HG03460 (cell line): Measurements from ENCODE around the gene NOL4L.
"Not testable (repeated sequence)": the region's sequence is repeated elsewhere in the genome, so short reads cannot be mapped to it uniquely, and the experiment has no call there.

Experiments used
- ATAC-seq: cut with Tn5 transposase; IDR thresholded peaks from one replicate; pipeline ENCODE4 v1.9.1; 2021; ENCODE audit not compliant: unreplicated experiment

NOL4L gene

DNA sequence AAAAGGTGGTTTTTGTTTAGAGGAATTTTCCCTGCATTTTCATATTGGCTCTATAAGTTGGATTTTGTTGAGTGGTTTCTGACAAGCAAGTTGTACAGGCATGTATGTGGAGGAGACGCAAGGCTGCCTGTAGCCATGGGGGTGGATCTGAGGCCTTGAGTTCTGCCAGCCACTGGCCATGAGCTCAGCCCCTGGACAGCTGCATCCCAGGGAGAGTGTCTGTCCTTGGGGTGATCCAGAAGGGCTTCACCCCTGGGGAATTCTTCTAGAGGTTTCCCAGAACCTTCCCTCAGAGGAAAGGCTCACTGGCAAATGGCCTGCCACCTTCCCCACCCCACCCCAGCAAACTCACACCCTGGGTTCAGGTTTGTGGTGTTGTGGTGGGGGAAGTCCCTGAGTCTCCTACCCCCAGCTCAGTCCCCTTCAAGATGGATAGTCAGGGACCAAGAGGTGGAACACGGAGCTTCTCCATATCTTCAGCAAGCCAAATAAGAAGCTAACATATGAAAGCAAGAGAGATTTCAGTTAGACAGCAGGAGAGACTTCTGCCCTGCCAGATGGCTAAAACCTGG lies 11.6 kb upstream of the NOL4L start:
- no peak for ATAC-seq

DNA sequence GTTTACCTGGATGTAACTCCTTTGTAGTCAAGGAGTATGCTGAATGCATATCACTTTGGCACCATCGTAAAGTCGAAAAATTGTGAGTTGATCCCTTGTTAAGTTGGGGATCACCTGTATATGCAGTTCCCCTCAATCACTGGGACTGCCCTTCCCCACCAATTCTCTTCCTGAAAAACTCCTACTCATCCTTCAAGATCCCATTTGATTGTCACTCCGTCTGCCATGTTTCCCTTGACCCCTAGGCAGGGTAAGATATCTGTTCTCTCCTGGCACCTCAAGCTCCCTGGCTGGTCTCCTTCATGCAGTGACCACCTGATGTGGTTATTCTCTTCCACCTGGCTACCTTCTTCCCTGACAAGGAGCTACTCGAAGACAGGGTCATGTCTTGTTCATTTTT lies 10.0 kb upstream of the NOL4L start:
- no peak for ATAC-seq

DNA sequence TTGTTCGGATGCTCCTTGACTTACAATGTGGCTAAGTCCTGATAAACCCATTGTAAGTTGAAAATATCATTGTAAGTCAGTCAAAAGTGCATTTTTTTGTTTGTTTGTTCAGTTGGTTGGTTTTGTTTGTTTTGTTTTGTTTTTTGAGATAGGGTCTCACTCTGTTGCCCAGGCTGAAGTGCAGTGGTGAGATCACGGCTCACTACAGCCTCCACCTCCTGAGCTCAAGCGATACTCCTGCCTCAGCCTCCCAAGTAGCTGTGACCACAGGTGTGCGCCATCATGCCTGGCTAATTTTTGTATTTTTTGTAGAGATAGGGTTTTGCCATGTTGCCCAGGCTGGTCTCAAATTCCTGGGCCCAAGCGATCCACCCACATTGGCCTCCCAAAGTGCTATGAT lies 9.5 kb upstream of the NOL4L start:
- ATAC-seq: not testable (repeated sequence)

DNA sequence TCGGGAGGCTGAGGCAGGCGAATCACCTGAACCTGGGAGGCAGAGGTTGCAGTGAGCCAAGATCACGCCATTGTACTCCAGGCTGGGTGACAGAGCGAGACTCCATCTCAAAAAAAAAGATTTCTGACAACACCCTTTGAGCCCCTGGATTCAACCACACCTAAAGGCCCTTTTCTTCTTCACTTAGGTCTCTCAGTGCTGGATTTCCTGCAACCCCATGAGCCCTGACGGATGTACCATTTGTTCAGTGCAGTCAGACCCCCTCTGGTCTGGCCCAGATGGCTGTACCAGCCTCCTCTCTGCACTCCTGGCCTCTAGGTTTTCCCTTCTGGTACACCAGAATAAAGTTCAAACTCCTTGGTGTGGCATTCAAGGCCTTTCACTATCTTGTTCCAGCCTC lies 9.1 kb upstream of the NOL4L start:
- no peak for ATAC-seq

DNA sequence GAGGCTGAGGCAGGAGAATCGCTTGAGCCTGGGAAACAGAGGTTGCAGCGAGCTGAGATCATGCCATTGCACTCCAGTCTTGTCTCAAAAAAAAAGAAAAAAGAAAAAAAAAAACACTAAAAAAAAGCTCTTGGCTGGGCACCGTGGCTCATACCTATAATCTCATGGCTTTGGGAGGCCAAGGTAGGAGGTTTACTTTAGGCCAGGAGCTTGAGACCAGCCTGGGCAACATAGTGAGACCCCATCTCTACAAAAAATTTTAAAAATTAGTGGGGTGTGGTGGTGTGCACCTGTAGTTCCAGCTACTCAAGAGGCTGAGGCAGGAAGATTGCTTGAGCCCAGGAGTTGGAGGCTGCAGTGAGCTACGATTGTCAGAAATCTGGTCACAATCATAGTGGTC lies 7.5 kb upstream of the NOL4L start:
- ATAC-seq: not testable (repeated sequence)

DNA sequence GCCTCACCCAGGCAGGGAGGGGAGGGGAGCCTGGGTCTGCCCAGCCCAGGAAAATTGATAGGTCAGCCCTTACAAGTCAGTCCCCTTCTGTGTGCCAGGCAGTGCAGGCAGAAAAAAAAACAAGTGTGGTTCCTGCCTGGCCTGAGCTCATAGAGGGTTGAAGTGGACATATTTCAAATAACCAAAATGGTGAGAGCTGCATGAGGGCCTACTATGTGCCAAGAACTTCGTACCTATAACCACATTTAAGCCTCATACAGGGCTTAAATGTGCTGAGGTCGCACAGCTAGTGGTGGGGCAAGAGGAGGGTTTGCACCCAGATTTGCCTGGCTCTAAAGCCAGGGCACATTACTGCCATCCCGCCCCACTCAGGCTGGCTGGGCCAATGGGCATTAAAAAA lies 6.9 kb upstream of the NOL4L start:
- ATAC-seq: no peak

DNA sequence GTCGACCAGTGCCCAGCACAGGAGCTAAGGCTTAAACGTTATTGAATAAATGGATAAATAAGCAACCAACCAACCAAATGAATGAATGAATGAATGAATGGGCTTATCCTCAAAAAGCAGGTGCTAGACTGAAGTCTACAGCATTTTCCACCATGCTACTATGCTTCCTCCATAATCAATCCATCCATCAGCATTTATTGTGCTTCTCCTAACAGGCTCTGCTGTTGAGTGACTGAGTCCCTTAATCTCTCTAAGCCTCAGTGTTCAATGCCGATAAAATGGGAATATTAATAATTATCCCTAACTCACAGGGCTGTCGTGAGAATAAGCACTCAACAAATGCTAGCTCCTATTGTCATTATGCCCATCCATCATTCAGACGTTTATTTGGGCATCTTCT lies 4.6 kb upstream of the NOL4L start:
- ATAC-seq: no peak

DNA sequence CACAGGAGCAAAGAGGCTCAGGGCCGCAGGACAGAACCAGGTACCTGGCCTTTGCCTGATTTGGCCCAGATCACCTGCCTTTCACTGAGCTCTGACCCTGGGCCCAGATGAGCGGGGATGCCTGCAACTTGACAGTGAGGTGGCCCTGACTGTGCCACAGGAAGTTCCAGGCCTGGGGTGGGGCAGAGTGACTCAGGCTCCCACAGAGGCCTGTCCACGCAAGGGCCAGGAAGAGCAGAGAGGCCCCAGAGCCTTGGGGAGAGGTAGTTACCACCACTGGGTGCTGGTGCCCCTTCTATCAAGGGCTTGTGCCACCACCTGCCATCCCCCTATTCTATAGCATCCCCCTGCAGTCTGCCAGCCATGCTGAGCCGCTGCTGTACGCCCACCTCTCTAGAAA lies 4.1 kb upstream of the NOL4L start:
- no peak for ATAC-seq

DNA sequence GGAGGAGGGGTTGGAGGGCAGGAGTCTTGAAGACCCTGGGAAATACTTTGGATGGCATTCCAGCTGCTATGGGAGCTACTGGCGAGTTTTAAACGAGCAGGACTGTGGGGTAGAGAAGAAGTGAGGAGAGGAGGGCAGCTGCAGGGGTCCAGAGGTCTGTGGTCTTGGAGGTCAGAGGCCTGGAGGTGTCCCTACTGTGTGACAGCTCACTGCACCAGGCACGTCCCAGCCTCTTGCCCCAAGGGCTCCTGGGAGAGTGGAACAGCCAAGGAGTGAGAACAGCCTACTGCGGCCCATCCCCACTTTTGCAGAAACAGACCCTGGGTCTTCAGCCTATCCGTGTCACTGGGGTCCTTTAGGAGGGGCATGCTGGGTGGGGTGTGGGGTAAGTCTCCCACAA lies 2.9 kb upstream of the NOL4L start:
- no peak for ATAC-seq

DNA sequence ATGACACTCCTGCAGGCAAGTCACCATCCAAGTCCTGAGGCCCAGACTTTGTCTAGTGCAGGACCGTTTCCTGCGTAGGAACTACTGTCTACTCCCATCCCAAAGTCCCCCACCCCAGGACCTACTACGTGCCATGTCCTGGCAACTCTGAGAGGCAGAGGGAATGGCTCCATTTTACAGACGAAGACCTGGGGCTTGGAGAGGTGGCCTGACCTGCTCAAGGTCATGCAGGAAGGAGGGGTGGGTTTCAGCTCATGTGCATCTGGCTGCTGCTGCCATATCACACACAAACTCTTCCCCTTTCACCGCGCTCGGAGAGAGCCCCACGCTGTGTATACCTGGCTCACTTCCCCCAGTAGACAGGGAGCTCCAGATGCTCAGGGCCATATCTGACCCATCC lies 1.2 kb upstream of the NOL4L start:
- no peak for ATAC-seq

DNA sequence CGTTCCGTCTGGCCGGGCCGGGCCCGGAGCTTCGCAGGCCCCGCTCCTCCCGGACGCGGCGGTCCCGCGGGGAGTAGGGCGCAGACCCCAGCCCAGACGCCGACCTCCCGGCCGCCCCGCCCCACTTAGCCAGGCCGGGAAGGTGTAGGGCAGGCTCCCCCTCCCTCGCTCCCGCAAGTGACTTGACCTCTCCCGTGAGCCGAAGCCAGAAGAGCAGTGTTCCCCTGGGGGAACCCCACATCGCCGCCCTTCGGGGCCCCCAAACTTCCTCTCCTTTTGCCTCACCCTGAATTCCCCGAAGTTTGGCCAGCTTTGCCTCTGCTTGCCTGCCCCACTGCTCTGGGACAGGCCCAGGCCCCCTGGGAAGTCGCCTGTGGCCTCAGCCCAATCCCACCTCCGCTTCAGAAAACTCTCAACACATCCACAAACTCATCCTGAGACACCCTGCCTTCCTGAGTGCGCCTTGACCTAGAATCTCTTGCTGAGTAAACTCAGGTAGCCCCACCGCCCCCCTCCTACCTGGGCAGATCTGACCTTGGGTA lies 524 bp upstream of the NOL4L start:
- ATAC-seq: no peak

DNA sequence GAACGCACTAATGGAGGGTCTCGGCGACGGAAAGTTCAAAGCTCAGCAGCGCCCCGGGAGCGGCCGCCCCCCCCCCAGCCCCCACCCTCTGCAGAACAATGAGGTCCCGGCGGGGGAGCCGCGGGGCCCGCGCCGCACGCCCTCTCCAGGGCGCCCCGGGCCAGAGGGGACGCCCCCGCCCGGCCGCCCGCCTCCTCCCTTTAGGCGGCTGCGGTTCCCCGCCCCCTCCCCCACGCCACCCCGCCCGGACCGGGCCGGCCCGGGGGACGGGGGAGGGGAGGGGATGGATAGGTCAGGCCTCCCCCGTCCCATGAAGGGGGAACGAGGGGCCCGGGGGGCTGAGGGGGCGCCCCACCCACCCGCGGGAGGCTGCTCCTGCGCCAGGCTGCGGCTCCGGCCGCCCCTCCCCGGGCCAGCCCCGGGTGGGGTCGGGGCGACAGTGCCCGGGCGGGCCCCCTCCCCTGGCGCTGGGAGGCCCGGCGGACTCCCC lies 1.5 kb downstream of the NOL4L start:
- no peak for ATAC-seq

DNA sequence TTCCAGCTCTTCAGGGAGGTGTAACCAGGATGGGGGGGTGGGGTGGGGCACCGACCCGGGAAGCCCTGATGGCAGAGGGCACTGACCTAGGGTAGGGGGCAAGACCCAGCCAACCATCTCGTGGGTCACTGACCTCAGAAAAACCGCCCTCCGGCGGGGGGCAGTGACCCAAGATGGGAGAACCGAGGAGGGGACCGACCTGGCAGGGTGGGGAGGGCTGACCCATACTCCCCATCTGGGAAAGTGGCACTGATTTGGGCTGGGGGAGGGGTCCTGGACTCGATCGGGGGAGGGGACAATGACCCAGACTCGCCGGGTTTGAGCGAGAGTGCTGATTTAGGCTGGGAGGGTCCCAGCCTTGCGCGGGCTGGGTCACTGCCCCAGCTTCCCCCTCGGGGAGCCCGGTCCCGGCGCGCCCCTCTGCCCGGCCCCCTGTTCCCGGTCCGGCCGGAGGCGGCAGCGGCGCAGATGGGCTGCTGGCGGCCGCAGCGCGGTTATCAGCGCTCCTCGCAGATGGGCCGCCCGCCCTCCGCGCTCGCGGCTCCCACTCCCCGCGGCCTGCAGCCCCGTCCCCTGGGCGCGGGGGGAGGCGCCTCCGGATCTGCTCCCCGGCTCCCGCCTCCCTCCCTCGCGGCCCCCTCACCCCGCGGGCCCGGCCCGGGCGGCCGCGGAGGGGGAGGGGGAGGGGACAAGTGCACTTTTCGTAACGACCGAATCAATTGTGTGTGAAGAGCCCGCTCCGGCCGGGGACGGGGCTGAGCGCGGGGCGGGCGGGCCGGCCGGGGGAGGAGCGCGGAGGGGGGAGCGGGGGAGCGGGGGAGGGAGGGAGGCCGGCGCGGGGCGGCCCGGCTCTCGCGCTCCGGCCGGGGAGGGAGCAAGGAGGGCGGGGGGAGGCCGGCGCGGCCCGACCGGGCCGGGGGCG lies 2.2 kb downstream of the NOL4L start:
- ATAC-seq: no peak

DNA sequence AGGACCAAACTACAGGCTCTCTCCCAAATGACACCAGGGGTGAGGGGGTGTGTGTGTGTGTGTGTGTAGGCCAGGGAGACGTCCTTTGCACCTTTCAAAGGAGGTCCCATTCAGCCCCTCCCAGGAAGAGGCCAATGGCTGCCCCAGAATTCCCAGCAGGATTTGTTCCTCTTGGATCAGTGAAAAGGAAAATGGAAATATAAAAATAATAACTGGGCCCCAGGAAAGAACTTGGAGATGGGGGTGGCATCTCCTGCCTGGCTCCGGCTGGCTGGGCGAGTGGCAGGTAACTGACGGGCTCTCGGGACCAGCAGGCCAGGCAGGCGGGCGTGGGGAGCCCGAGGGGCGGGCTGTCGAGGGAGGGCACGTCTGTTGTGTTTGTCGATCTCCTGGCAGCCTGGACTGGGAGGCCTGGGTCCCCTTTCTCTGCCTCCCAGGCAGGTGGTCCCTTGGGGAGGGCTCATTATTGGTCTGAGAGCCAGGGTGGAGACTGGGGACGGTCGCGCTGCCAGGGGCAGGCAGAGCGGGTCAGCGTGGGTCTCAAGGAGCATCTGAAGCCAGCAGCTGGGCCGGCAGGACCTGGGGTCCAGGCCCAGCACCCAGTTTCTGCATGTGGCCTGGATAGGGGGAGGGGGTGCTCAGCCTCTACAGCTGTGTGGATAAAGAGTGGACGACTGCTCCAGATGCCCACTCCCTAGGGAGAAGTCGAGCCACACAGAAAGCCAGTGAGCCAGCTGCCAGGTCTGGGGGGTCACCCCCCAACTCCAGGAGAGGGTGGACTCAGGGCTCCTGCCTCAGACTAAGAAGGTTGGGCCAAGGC lies 3.1 kb downstream of the NOL4L start:
- no peak for ATAC-seq

DNA sequence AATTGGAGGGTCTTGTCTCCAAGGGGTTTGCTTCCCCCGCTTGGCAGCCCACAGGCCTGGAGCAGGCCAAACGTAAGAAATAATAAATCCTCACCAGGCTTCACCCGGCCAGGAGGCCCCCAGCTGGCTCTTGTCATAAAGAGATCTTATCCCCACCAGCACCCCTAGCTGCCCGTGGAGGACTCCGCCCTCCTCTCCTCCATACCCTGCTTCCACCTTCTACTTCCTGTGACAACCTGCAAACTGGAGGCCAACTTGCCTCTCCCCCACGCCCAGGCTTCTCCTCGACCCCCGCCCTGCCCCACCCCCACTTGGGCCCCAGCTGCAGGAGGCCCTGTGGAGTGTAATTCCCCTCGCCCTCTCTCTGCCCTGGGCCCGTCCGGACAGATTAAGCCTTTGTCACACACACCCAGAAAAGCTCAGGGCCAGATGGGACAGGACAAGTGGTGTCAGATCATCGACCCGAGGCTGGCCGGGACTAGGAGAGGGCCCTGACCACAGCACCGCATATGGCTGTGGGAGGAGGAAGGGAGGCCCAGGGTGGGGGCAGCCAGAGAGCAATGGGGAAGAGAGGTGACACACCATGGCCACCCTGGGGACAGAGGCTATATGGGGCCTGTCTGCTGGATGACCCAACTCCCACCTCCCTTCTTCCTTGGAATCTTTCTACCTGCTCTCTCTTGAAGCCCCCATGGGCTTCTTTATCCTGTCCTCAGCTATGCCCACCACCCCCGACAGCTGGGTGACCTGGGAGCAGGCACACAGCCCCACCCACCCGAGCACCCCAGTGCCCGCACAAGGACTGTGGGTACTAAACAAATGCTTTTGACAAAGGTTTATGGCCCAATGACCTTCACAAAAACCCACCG lies 3.9 kb downstream of the NOL4L start:
- no peak for ATAC-seq

DNA sequence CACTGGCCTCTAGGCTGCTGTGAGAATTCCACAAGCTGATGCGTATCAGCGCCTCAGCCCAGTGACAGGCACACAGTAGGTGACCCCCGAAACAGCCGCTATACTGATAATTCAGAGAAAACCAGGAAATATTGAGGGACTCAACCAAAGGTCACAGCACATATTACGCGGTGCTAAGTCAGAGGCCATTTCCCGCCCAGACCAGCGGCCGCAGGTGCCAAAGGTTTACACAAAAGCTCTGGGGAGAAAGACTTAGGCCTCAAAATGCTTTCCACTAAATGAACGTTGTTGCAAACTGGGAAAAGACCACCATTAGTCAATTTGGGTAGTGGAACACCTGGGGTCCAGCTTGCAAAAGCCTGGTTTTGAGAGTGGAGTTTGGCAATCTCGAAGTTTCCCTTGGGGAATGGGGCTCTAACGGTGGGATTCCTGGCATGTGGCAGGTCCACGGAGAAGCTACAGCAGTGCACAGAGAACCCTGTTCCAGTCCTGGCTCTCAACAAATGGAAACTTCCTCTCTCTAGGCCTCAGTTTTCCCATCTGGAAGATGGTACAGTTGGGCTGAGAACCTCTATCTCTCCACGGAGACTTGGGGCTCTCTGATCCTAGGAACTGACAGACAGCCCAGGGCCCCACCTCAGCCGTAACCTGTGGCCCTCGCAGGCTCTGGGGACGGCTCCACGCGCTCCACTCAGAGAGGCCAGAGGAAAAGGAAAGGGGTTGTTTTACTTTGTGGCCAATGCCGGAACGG lies 4.7 kb downstream of the NOL4L start:
- ATAC-seq: no peak

DNA sequence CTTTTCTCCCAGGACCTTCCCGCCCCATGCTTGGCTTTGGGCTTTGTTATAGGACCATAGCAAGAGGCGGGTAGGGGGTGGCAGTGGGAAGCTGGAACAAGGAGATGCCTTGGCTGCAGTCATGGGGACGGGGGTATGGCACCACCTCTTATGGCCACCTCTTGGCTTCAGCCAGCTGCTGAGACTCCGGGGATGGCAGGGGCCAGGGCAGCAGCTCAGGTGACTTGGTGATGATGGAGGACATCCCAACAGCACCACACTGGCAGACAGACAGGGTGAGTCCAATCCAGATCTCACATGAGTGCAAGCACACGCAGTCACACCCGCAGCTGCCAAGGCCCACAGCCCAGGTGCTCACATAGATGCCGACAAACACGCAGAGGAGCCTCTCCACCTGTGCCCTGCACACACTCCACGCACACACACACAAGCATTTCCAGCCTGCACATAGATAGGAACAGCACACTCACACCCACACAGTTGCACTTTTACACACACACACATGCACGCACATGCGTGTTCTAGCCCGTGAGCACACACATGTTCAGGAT lies 6.2 kb downstream of the NOL4L start:
- ATAC-seq: no peak

DNA sequence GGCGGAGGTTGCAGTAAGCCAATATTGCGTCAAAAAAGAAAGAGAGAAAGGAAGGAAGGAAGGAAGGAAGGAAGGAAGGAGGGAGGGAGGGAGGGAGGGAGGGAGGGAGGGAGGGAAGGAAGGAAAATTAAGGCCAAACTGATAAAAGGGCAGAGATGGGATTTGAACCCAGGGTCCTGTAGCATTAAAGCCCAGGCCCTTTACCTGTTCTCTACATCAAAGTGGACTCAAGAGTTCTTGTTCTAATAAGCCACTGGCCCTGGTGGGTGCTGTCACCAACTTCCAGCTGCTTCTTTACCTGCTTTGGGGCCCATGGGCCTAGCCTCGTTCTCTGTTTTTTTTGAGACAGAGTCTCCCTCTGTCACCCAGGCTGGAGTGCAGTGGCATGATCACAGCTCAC lies 7.1 kb downstream of the NOL4L start:
- ATAC-seq: not testable (repeated sequence)

DNA sequence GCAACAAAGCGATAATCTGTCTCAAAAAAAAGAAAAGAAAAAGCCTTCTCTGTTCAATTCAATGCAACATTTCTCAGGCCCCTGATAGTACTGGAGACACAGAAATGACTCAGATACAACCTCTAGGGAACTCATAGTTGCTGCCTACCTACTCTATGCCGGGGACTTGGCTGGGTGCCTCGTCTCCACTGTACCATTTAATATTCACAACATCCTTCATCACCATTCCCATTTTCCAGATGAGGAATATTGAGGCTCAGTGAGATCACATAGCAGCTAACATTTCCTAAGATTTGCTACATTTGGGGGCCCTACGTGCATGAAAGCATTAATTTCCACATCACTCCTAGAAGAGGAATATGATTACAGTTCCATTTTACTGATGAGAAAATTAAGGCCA lies 7.5 kb downstream of the NOL4L start:
- no peak for ATAC-seq
